ENCODE measurements around the gene SLC10A6.
"Not testable (repeated sequence)": the region's sequence is repeated elsewhere in the genome, so short reads cannot be mapped to it uniquely, and the experiment has no call there.

SLC10A6 gene

GRCh38 chr4:86848732-86849619, at the start of gene SLC10A6:
Gene SLC10A6 (minus strand): TSS chr4:86849384. CDS start chr4:86849115, 269 bp downstream.
- DNase-seq = no peak

GRCh38 chr4:86898562-86898961, 49.4 kb upstream of the SLC10A6 start:
- DNase-seq = no peak

- DNase-seq = no peak
These were observed 47.4 kb upstream of the SLC10A6 start for GRCh38 chr4:86896596-86896995.

- peak; percentile 21 for DNase-seq
These were observed 46.7 kb upstream of the SLC10A6 start for GRCh38 chr4:86895692-86896488.

GRCh38 chr4:86894455-86894854, 45.3 kb upstream of the SLC10A6 start:
- no peak for DNase-seq

- DNase-seq = no peak
These were observed 44.0 kb upstream of the SLC10A6 start for GRCh38 chr4:86893136-86893535.

- DNase-seq = peak; percentile 17
These were observed 43.4 kb upstream of the SLC10A6 start for GRCh38 chr4:86892636-86892960.

GRCh38 chr4:86891762-86892635, 42.8 kb upstream of the SLC10A6 start, which contains the start of gene C4orf36:
Gene C4orf36 (minus strand): TSS chr4:86892422. CDS start chr4:86891520, 902 bp downstream.
- peak; percentile 53 for DNase-seq

GRCh38 chr4:86890790-86891189, 41.6 kb upstream of the SLC10A6 start:
- no peak for DNase-seq

- no peak for DNase-seq
These were observed 30.5 kb upstream of the SLC10A6 start for GRCh38 chr4:86879641-86880040.

- DNase-seq = no peak
These were observed 29.5 kb upstream of the SLC10A6 start for GRCh38 chr4:86878640-86879039.

- no peak for DNase-seq
These were observed 27.9 kb upstream of the SLC10A6 start for GRCh38 chr4:86876894-86877685.

- DNase-seq = not testable (repeated sequence)
These were observed 26.3 kb upstream of the SLC10A6 start for GRCh38 chr4:86875436-86875835.

GRCh38 chr4:86872135-86872534, 23.0 kb upstream of the SLC10A6 start:
- no peak for DNase-seq

GRCh38 chr4:86870442-86871069, 21.4 kb upstream of the SLC10A6 start:
- no peak for DNase-seq

GRCh38 chr4:86857341-86858052, 8.3 kb upstream of the SLC10A6 start:
- DNase-seq = no peak

GRCh38 chr4:86856896-86857295, 7.7 kb upstream of the SLC10A6 start:
- DNase-seq = no peak

GRCh38 chr4:86855572-86855971, 6.4 kb upstream of the SLC10A6 start:
- DNase-seq = no peak

GRCh38 chr4:86853209-86853608, 4.0 kb upstream of the SLC10A6 start:
- DNase-seq = no peak

- no peak for DNase-seq
These were observed 1.0 kb downstream of the SLC10A6 start for GRCh38 chr4:86848136-86848535.

GRCh38 chr4:86847571-86847970, 1.6 kb downstream of the SLC10A6 start:
- no peak for DNase-seq

Data from NCI-H526 treated with DMSO at 0.1 percent for 48 hours (cell line).